ENCODE data around the gene KIFBP.
"Not testable (repeated sequence)": the region's sequence is repeated elsewhere in the genome, so short reads cannot be mapped to it uniquely, and the experiment has no call there.

The KIFBP gene

GRCh38 chr10:68981074-68981473 lies 7.5 kb upstream of the KIFBP start:
- FAIRE-seq = peak; percentile 27
- no peak for DNase-seq (ENCODE audit: insufficient read length, low spot score)
- TF ChIP-seq POLR2A (IDR thresholded peaks at IDR 0.05; ENCODE audit: low read depth, low read length) = no peak

- no peak for TF ChIP-seq POLR2A (IDR thresholded peaks at IDR 0.05; ENCODE audit: low read depth, low read length)
- DNase-seq (ENCODE audit: insufficient read length, low spot score) = no peak
- no peak for FAIRE-seq
Measured at GRCh38 chr10:68982389-68982788, 6.2 kb upstream of the KIFBP start.

- DNase-seq (ENCODE audit: insufficient read length, low spot score) (no peak), FAIRE-seq (no peak)
- no peak for TF ChIP-seq POLR2A (IDR thresholded peaks at IDR 0.05; ENCODE audit: low read depth, low read length)
Measured at GRCh38 chr10:68987611-68988010, 992 bp upstream of the KIFBP start.

GRCh38 chr10:68989317-68989990 lies 851 bp downstream of the KIFBP start:
- DNase-seq (ENCODE audit: insufficient read length, low spot score) = no peak
- TF ChIP-seq POLR2A (IDR thresholded peaks at IDR 0.05; ENCODE audit: low read depth, low read length) = no peak
- no peak for FAIRE-seq

- peak; percentile 91 for FAIRE-seq
- no peak for TF ChIP-seq POLR2A (IDR thresholded peaks at IDR 0.05; ENCODE audit: low read depth, low read length)
- DNase-seq (ENCODE audit: insufficient read length, low spot score) = peak; percentile 34
Measured at GRCh38 chr10:68992636-68993440, 4.2 kb downstream of the KIFBP start.

GRCh38 chr10:68997211-68997610 lies 8.6 kb downstream of the KIFBP start:
- TF ChIP-seq POLR2A (IDR thresholded peaks at IDR 0.05; ENCODE audit: low read depth, low read length) = no peak
- no peak for DNase-seq (ENCODE audit: insufficient read length, low spot score)
- FAIRE-seq = no peak

GRCh38 chr10:69004821-69005220 lies 16.2 kb downstream of the KIFBP start:
- TF ChIP-seq POLR2A (IDR thresholded peaks at IDR 0.05; ENCODE audit: low read depth, low read length) = no peak
- peak; percentile 23 for DNase-seq (ENCODE audit: insufficient read length, low spot score)
- FAIRE-seq = peak; percentile 87

GRCh38 chr10:69005704-69006485 lies 17.3 kb downstream of the KIFBP start:
- DNase-seq (ENCODE audit: insufficient read length, low spot score) = no peak
- FAIRE-seq = peak; percentile 81
- TF ChIP-seq POLR2A (IDR thresholded peaks at IDR 0.05; ENCODE audit: low read depth, low read length) = no peak

GRCh38 chr10:69007260-69007659 lies 18.7 kb downstream of the KIFBP start:
- no peak for DNase-seq (ENCODE audit: insufficient read length, low spot score)
- no peak for TF ChIP-seq POLR2A (IDR thresholded peaks at IDR 0.05; ENCODE audit: low read depth, low read length)
- peak; percentile 80 for FAIRE-seq

- TF ChIP-seq POLR2A (IDR thresholded peaks at IDR 0.05; ENCODE audit: low read depth, low read length) = no peak
- FAIRE-seq (peak; percentile 83), DNase-seq (ENCODE audit: insufficient read length, low spot score) (no peak)
Measured at GRCh38 chr10:69009360-69009759, 20.8 kb downstream of the KIFBP start.

- FAIRE-seq (no peak), DNase-seq (ENCODE audit: insufficient read length, low spot score) (no peak)
- TF ChIP-seq POLR2A (IDR thresholded peaks at IDR 0.05; ENCODE audit: low read depth, low read length) = no peak
Measured at GRCh38 chr10:69010151-69010640, 21.6 kb downstream of the KIFBP start.

- FAIRE-seq; DNase-seq (ENCODE audit: insufficient read length, low spot score): not testable (repeated sequence)
Measured at GRCh38 chr10:69012778-69013177, 24.2 kb downstream of the KIFBP start.

GRCh38 chr10:69014171-69014570 lies 25.6 kb downstream of the KIFBP start:
- TF ChIP-seq POLR2A (IDR thresholded peaks at IDR 0.05; ENCODE audit: low read depth, low read length) = no peak
- peak; percentile 80 for FAIRE-seq
- DNase-seq (ENCODE audit: insufficient read length, low spot score) = no peak

GRCh38 chr10:69018613-69019012 lies 30.0 kb downstream of the KIFBP start:
- FAIRE-seq (no peak), DNase-seq (ENCODE audit: insufficient read length, low spot score) (no peak)
- TF ChIP-seq POLR2A (IDR thresholded peaks at IDR 0.05; ENCODE audit: low read depth, low read length) = no peak

All from H54 (cell line).